OCI-LY3 (cell line): ENCODE data around the gene UBE2L3.

ENCODE experiments used
- H2AFZ ChIP-seq: fragments of 200-600, 300-600 bp; shearing (Covaris generic); 2 replicates; pipeline ENCODE4 v1.6.0; 2014; ENCODE audit warnings: antibody characterized with exemption, low read depth, low read length
- H3K27ac ChIP-seq: fragments of 200-600, 300-600 bp; sonication (generic); 2 replicates; pipeline ENCODE4 v1.5.1; 2014; ENCODE audit warnings: mild to moderate bottlenecking, low read length, moderate library complexity, mixed read lengths
- H3K27me3 ChIP-seq: fragments of 200-600, 300-600 bp; sonication (generic); 2 replicates; pipeline ENCODE4 v1.6.1; 2014; ENCODE audit warnings: low read depth, low read length, mixed read lengths
- H3K36me3 ChIP-seq: fragments of 200-600, 300-600 bp; sonication (generic); replicated peaks from 2 replicates; pipeline ENCODE3; 2014; ENCODE audit warnings: low read depth, low read length, mixed read lengths
- H3K4me1 ChIP-seq: fragments of 300-600, 200-600 bp; sonication (generic); 2 replicates; pipeline ENCODE4 v1.6.1; 2014; ENCODE audit warnings: low read length, mixed read lengths
- H3K4me2 ChIP-seq: fragments of 200-600, 300-600 bp; sonication (generic); 2 replicates; pipeline ENCODE4 v1.6.1; 2014; ENCODE audit warnings: low read length, mixed read lengths
- H3K4me3 ChIP-seq: fragments of 300-600, 200-600 bp; sonication (generic); 2 replicates; pipeline ENCODE4 v1.5.1; 2014; ENCODE audit warnings: antibody characterized with exemption, mild to moderate bottlenecking, low read length, moderate library complexity
- H3K79me2 ChIP-seq: fragments of 300-600, 200-600 bp; shearing (Covaris generic); 2 replicates; pipeline ENCODE4 v1.6.1; 2014; ENCODE audit warnings: mild to moderate bottlenecking, low read length, mixed read lengths
- H3K9ac ChIP-seq: fragments of 300-600, 200-600 bp; shearing (Covaris generic); 2 replicates; pipeline ENCODE4 v1.6.0; 2014; ENCODE audit warnings: mild to moderate bottlenecking, low read length, moderate library complexity
- H3K9me3 ChIP-seq: fragments of 200-600, 300-600 bp; shearing (Covaris generic); 2 replicates; pipeline ENCODE4 v1.6.1; 2014; ENCODE audit warnings: low read length, mixed read lengths; ENCODE audit not compliant: insufficient read depth
- H4K20me1 ChIP-seq: fragments of 200-600, 300-600 bp; sonication (generic); 2 replicates; pipeline ENCODE4 v1.6.1; 2016; ENCODE audit warnings: low read length, mixed read lengths; ENCODE audit not compliant: insufficient read depth
- CTCF ChIP-seq: fragments of 200-600, 300-600 bp; sonication (generic); IDR thresholded peaks from 2 replicates; pipeline ENCODE4 v1.5.1; 2014; ENCODE audit warnings: antibody characterized with exemption, low read length, low read depth
- EZH2phosphoT487 ChIP-seq: fragments of 200-600 bp; shearing (Covaris generic); IDR thresholded peaks from 2 replicates; pipeline ENCODE4 v1.6.1; 2018; ENCODE audit warnings: antibody characterized with exemption, mixed run types, low read depth

Gene UBE2L3

GRCh38 chr22:21599053-21599893 is 31.8 kb downstream of the UBE2L3 start:
- peaks cover 4% of the 10 kb centered on the region; the same call in 1 of the 2 replicates for H3K4me1 ChIP-seq
- TF ChIP-seq EZH2phosphoT487 (no peak), CTCF (no peak)
- H4K20me1 ChIP-seq = peaks cover 83% of the 10 kb centered on the region
- 0 out of 2 replicates have a peak overlapping the region, but pooled peaks have one; percentile 12 for H3K27ac ChIP-seq
- H3K27me3 ChIP-seq = no peaks in the 10 kb centered on the region
- no peaks in the 10 kb centered on the region for H3K9me3 ChIP-seq
- no peak overlapping the region for H3K4me2 ChIP-seq
- no peak overlapping the region for H2AFZ ChIP-seq
- peaks cover 98% of the 10 kb centered on the region for H3K79me2 ChIP-seq
- H3K4me3 ChIP-seq = no peak overlapping the region
- no peak overlapping the region for H3K9ac ChIP-seq
- peaks cover 46% of the 10 kb centered on the region for H3K36me3 ChIP-seq

- Histone ChIP-seq H3K4me3 (no peak overlapping the region), H3K27ac (no peak overlapping the region), H3K9me3 (no peaks in the 10 kb centered on the region), H2AFZ (no peak overlapping the region), H3K9ac (no peak overlapping the region), H3K4me1 (peaks cover 19% of the 10 kb centered on the region), H3K27me3 (no peaks in the 10 kb centered on the region), H3K4me2 (no peak overlapping the region), H3K79me2 (peaks cover 98% of the 10 kb centered on the region), H4K20me1 (peaks cover 84% of the 10 kb centered on the region), H3K36me3 (peaks cover 33% of the 10 kb centered on the region)
- TF ChIP-seq CTCF = no peak
- no peak for TF ChIP-seq EZH2phosphoT487
Measured at GRCh38 chr22:21602579-21602978, 35.1 kb downstream of the UBE2L3 start.

DNA sequence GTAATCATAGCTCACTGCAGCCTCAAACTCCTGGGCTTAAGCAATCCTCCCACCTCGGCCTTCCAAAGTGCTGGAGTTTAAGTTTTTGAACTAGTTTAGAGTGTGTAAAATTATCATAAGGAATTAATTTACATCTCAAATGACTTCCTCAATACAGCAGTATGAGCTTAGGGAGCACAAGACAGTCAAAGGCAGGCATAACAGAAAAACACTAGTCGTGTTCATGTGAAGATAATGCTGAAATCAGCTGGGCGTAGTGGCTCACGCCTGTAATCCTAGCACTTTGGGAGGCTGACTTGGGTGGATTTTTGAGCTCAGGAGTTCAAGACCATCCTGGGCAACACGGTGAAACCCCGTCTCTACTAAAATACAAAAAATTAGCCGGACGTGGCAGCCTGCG is 36.5 kb downstream of the UBE2L3 start:
- TF ChIP-seq EZH2phosphoT487 = no peak
- Histone ChIP-seq H3K4me3 (no peak overlapping the region), H4K20me1 (peaks cover 81% of the 10 kb centered on the region), H3K4me2 (no peak overlapping the region), H3K9me3 (no peaks in the 10 kb centered on the region), H3K4me1 (peaks cover 19% of the 10 kb centered on the region), H3K79me2 (peaks cover 98% of the 10 kb centered on the region), H2AFZ (no peak overlapping the region), H3K27me3 (no peaks in the 10 kb centered on the region), H3K36me3 (peaks cover 31% of the 10 kb centered on the region), H3K9ac (no peak overlapping the region), H3K27ac (no peak overlapping the region)

DNA sequence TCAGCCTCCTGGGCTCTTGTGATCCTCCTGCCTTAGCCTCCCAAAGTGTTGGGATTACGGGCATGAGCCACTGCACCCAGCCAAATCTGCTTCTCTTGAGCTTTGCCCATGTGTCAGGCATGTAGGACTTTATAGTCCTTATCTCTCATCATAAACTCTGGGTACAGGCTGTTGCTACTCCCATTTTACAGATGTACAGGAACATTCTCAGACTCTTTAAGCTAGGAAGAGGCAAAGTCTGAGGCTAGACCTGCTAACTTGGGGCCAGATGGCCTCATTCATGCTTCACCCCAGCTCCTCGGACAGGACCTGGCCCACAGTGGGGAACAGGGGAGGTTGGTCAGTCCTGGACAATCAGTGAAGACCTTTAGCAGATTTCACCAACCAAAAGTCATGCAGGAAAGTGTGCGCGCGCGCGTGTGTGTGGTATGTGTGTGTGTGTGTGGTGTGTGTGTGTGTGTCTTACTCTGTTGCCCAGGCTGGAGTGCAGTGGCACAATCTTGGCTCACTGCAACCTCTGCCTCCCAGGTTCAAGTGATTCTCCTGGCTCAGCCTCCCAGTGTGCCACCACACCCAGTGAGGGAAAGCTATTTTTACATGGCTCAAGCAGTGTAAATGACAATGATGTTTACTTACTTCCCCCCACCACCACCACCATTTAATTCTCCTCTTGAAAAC is 38.5 kb downstream of the UBE2L3 start:
- no peak overlapping the region for H3K27ac ChIP-seq
- H4K20me1 ChIP-seq = peaks cover 77% of the 10 kb centered on the region
- TF ChIP-seq CTCF = no peak
- no peak for TF ChIP-seq EZH2phosphoT487
- H3K27me3 ChIP-seq = no peaks in the 10 kb centered on the region
- no peak overlapping the region for H3K4me2 ChIP-seq
- H3K36me3 ChIP-seq = peaks cover 36% of the 10 kb centered on the region
- H3K4me3 ChIP-seq = no peak overlapping the region
- H3K4me1 ChIP-seq = peaks cover 19% of the 10 kb centered on the region
- no peak overlapping the region for H2AFZ ChIP-seq
- no peak overlapping the region for H3K9ac ChIP-seq
- H3K79me2 ChIP-seq = peaks cover 96% of the 10 kb centered on the region
- no peaks in the 10 kb centered on the region for H3K9me3 ChIP-seq
